HG02943 (cell line): ENCODE results near the gene SNAI1.
"Not testable (repeated sequence)": the region's sequence is repeated elsewhere in the genome, so short reads cannot be mapped to it uniquely, and the experiment has no call there.

Experiments
- ATAC-seq: cut with Tn5 transposase; IDR thresholded peaks from one replicate; pipeline ENCODE4 v1.9.1; 2021; ENCODE audit warnings: mild to moderate bottlenecking, low read depth, moderate library complexity; ENCODE audit not compliant: unreplicated experiment

SNAI1 gene

GRCh38 chr20:49961413-49961812 is 21.4 kb upstream of the SNAI1 start:
- ATAC-seq: no peak

- ATAC-seq: no peak
Observed at GRCh38 chr20:49964964-49965780, 17.6 kb upstream of the SNAI1 start.

GRCh38 chr20:49965781-49966305 is 16.9 kb upstream of the SNAI1 start:
- no peak for ATAC-seq

- no peak for ATAC-seq
Observed at GRCh38 chr20:49966861-49967260, 15.9 kb upstream of the SNAI1 start.

GRCh38 chr20:49969234-49969633 is 13.5 kb upstream of the SNAI1 start:
- ATAC-seq: no peak

GRCh38 chr20:49969946-49970345 is 12.8 kb upstream of the SNAI1 start:
- no peak for ATAC-seq

GRCh38 chr20:49970498-49970897 is 12.3 kb upstream of the SNAI1 start:
- no peak for ATAC-seq

GRCh38 chr20:49973981-49974380 is 8.8 kb upstream of the SNAI1 start:
- ATAC-seq: no peak

- no peak for ATAC-seq
Observed at GRCh38 chr20:49976542-49976941, 6.2 kb upstream of the SNAI1 start.

GRCh38 chr20:49977740-49978139 is 5.0 kb upstream of the SNAI1 start:
- not testable (repeated sequence) for ATAC-seq

- no peak for ATAC-seq
Observed at GRCh38 chr20:49978685-49979029, 4.1 kb upstream of the SNAI1 start.

GRCh38 chr20:49979030-49979832 is 3.5 kb upstream of the SNAI1 start:
- no peak for ATAC-seq

GRCh38 chr20:49980140-49981008 is 2.4 kb upstream of the SNAI1 start:
- ATAC-seq: no peak

- ATAC-seq: no peak
Observed at GRCh38 chr20:49981218-49982071, 1.3 kb upstream of the SNAI1 start.

- no peak for ATAC-seq
Observed at GRCh38 chr20:49982072-49982345, 771 bp upstream of the SNAI1 start.

- ATAC-seq: no peak
Observed at GRCh38 chr20:49983123-49983847, 505 bp downstream of the SNAI1 start.

- ATAC-seq: no peak
Observed at GRCh38 chr20:49983848-49984408, 1.1 kb downstream of the SNAI1 start.

GRCh38 chr20:49984426-49985153 is 1.8 kb downstream of the SNAI1 start:
- ATAC-seq: no peak
